B cell (primary cell): ENCODE measurements around the gene MICU2. TPM values are rescaled to one million over a fixed set of nuclear protein-coding genes. Genes with fewer than 3 reads are reported as not detected.
A peak's percentile ranks its signal among the peaks of the same experiment; 100 is the strongest.
"Not testable (repeated sequence)": the region's sequence is repeated elsewhere in the genome, so short reads cannot be mapped to it uniquely, and the experiment has no call there.

Experiments
- ATAC-seq: fragments of 200-7000 bp; cut with Tn5 transposase; one replicate; pipeline ENCODE4 v1.10.0; 2021; ENCODE audit warnings: low read depth, mild to moderate bottlenecking, moderate number of reproducible peaks, moderate library complexity
- CTCF ChIA-PET: fragments of 350-600 bp; sonication (Branson Sonifier 250); formaldehyde crosslinking; loops from one replicate; lab custom pipeline; 2021; ENCODE audit warnings: antibody characterized with exemption, inconsistent platforms; lab: Charles Lee
- POLR2A ChIA-PET: fragments of 350-600 bp; sonication (Branson Sonifier 250); formaldehyde crosslinking; loops from one replicate; lab custom pipeline; 2021; ENCODE audit warnings: antibody characterized with exemption; lab: Charles Lee
- DNase-seq: peaks from one replicate; pipeline ENCODE4 v3.0.0; 2013
- H2AFZ ChIP-seq: 2 replicates; pipeline ENCODE4 v1.6.1; 2012; ENCODE audit warnings: mild to moderate bottlenecking, low read depth, low read length; ENCODE audit not compliant: insufficient read depth, poor library complexity, severe bottlenecking
- H3K27ac ChIP-seq, 2 donors: 1 replicate in 1 of 2; 2 replicates in 1 of 2; pipeline ENCODE4 v1.5.1; 2012 to 2013; ENCODE audit warnings: low read length in 2 of 2, mild to moderate bottlenecking in 2 of 2, moderate library complexity in 1 of 2
- H3K27me3 ChIP-seq, 4 experiments: fragments of 200-600 bp in 1 of 4; sonication (generic) in 1 of 4; replicated peaks in 1 of 4; 1 replicate in 2 of 4; 2 replicates in 2 of 4; pipeline versions ENCODE4 v1.6.1 to v1.7.0; 2013 to 2016; ENCODE audit warnings: low read length in 3 of 4, mild to moderate bottlenecking in 2 of 4, mixed read lengths in 1 of 4, moderate library complexity in 1 of 4; ENCODE audit not compliant: insufficient read depth in 4 of 4, control insufficient read depth in 3 of 4; ENCODE audit errors: control extremely low read depth in 1 of 4
- H3K36me3 ChIP-seq, 2 experiments: replicated peaks in 1 of 2; 1 replicate in 1 of 2; 2 replicates in 1 of 2; pipeline versions ENCODE4 v1.6.1 to v1.7.1; 2013; ENCODE audit warnings: low read length in 1 of 2; ENCODE audit not compliant: insufficient read depth in 2 of 2, control insufficient read depth in 1 of 2; ENCODE audit errors: control extremely low read depth in 1 of 2, extremely low read depth in 1 of 2
- H3K4me1 ChIP-seq, 2 donors: fragments of 200-600 bp in 1 of 2; sonication (generic) in 1 of 2; 1 replicate in 1 of 2; 2 replicates in 1 of 2; pipeline versions ENCODE4 v1.5.1 to v1.6.1; 2013 to 2017; ENCODE audit warnings: low read length in 2 of 2; ENCODE audit not compliant: control insufficient read depth in 2 of 2, insufficient read depth in 2 of 2
- H3K4me2 ChIP-seq: replicated peaks from 2 replicates; pipeline ENCODE3; 2012; ENCODE audit warnings: mild to moderate bottlenecking, low read depth, low read length; ENCODE audit not compliant: poor library complexity, severe bottlenecking
- H3K4me3 ChIP-seq, 5 experiments: fragments of 200-600 bp in 1 of 5; sonication (generic) in 1 of 5; 1 replicate in 3 of 5; 2 replicates in 2 of 5; pipeline versions ENCODE4 v1.5.1 to v1.7.0; 2011 to 2016; ENCODE audit warnings: low read length in 4 of 5, mild to moderate bottlenecking in 4 of 5, low read depth in 2 of 5, control low read depth in 1 of 5, moderate library complexity in 1 of 5; ENCODE audit not compliant: insufficient read depth in 1 of 5; ENCODE audit errors: control extremely low read depth in 1 of 5, extremely low read depth in 1 of 5
- H3K79me2 ChIP-seq: fragments of 200-600 bp; sonication (generic); one replicate; pipeline ENCODE4 v1.6.0; 2016; ENCODE audit warnings: low read length; ENCODE audit not compliant: control insufficient read depth, insufficient read depth
- H3K9ac ChIP-seq: fragments of 200-600 bp; sonication (generic); 2 replicates; pipeline ENCODE4 v1.6.1; 2017; ENCODE audit warnings: mild to moderate bottlenecking, low read length, moderate library complexity
- H3K9me3 ChIP-seq, 3 donors: one replicate each; pipeline versions ENCODE4 v1.6.1 to v1.7.1; 2013; ENCODE audit warnings: low read length in 2 of 3; ENCODE audit not compliant: control insufficient read depth in 2 of 3, insufficient read depth in 1 of 3; ENCODE audit errors: control extremely low read depth in 1 of 3
- H4K20me1 ChIP-seq: 2 replicates; pipeline ENCODE4 v1.6.0; 2012; ENCODE audit warnings: mild to moderate bottlenecking, low read length; ENCODE audit not compliant: insufficient read depth, control insufficient read depth, poor library complexity, severe bottlenecking
- H3K27ac Mint-ChIP-seq: one replicate; pipeline ENCODE4 v1.8.0; 2021; ENCODE audit warnings: mixed read lengths
- H3K27me3 Mint-ChIP-seq: one replicate; pipeline ENCODE4 v1.8.0; 2021; ENCODE audit warnings: mixed read lengths
- H3K4me1 Mint-ChIP-seq: one replicate; pipeline ENCODE4 v1.8.0; 2021; ENCODE audit warnings: mixed read lengths
- H3K4me3 Mint-ChIP-seq: one replicate; pipeline ENCODE4 v1.8.0; 2021; ENCODE audit warnings: mixed read lengths
- H3K9me3 Mint-ChIP-seq: one replicate; pipeline ENCODE4 v1.8.0; 2022; ENCODE audit warnings: mixed read lengths; ENCODE audit not compliant: insufficient read depth
- EZH2 ChIP-seq: IDR thresholded peaks from 2 replicates; pipeline ENCODE4 v1.6.1; 2012; ENCODE audit warnings: borderline replicate concordance, low read depth, mild to moderate bottlenecking, moderate library complexity, low read length; ENCODE audit not compliant: insufficient read depth, poor library complexity, severe bottlenecking
- WGBS: methylation state at CpG from one replicate; pipeline ENCODE4 v1.1.5; 2013; ENCODE audit warnings: missing lambda C conversion rate; ENCODE audit not compliant: insufficient coverage; 5-methylcytosine and 5-hydroxymethylcytosine counted together
- intact Hi-C: fragments of 100-400 bp; cut with micrococcal nuclease; formaldehyde crosslinking; loops from one replicate; pipeline ENCODE4 v1.10.0; 2022
- polyA plus RNA-seq: library from polyadenylated mRNA; depleted of rRNA; stranded (reverse); fragments of >200 nt; gene quantifications from 2 replicates; pipeline ENCODE4 v1.2.3, GENCODE V29; 2012
- total RNA-seq, 2 donors: library from RNA; stranded (reverse); fragments of 120-200 nt in 1 of 2; gene quantifications; 1 replicate in 1 of 2; 2 replicates in 1 of 2; pipeline versions ENCODE4 v1.2.3 to v1.2.4, GENCODE V29; 2013 to 2022
- TF ChIP-seq, protein P1 (sequence below): fragments of 200-600 bp; IDR thresholded peaks from one replicate; pipeline ENCODE4 v1.8.0; 2022; ENCODE audit warnings: antibody characterized with exemption, mild to moderate bottlenecking

The MICU2 gene
- total and polyA plus RNA-seq, 2 donors (not counting 1 experiment from before 2014, with no cell fraction given), result 52.2 to 56.7 TPM

DNA sequence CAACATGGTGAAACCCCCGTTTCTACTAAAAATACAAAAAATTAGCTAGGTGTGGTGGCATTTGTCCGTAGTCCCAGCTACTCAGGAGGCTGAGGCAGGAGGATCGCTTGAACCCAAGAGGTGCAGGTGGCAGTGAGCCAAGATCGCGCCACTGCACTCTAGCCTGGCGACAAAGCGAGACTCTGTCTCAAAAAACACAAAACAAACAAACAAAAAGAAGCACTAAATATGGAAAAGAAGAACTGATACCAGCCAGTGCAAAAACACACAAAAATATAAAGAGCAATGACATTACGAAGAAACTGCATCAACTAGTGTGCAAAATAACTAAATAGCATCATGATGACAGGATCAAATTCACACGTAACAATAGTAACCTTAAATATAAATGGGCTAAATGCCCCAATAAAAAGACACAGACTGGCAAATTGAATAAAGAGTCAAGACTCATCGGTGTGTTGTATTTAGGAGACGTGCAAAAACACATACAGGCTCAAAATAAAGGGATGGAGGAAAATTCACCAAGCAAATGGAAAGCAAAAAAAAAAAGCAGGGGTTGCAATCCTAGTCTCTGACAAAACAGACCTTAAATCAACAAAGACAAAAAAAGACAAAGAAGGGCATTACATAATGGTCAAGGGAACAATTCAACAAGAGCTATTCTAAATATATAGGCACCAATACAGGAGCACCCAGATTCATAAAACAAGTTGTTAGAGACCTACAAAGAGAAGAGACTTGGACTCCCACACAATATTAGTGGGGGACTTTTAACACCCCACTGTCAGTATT is 13.1 kb downstream of the MICU2 start:
- H3K9me3 ChIP-seq, ATAC-seq, H3K27me3 ChIP-seq, H2AFZ ChIP-seq, H3K9me3 Mint-ChIP-seq, POLR2A ChIA-PET, H3K36me3 ChIP-seq, CTCF ChIA-PET, intact Hi-C loops, H3K27me3 Mint-ChIP-seq: not testable (repeated sequence)
- WGBS, result 60% methylated on average over 1 of the region's 11 CpGs
- Mint-ChIP-seq H3K4me3 (peak overlapping the region; percentile 60), H3K27ac (peak overlapping the region; percentile 60), H3K4me1 (peaks cover 84% of the 10 kb centered on the region)
- Histone ChIP-seq H3K9ac (peak overlapping the region; percentile 30), H3K4me1 (peaks cover 30 to 37% of the 10 kb centered on the region in 2 donors), H3K4me3 (peak overlapping the region in 1 of 5 experiments; percentile 15), H3K79me2 (peaks cover 94% of the 10 kb centered on the region), H3K27ac (peak overlapping the region; percentile 47 to 56), H4K20me1 (peaks cover 49% of the 10 kb centered on the region), H3K4me2 (peak overlapping the region; percentile 30)
- peak; percentile 24 for DNase-seq

DNA sequence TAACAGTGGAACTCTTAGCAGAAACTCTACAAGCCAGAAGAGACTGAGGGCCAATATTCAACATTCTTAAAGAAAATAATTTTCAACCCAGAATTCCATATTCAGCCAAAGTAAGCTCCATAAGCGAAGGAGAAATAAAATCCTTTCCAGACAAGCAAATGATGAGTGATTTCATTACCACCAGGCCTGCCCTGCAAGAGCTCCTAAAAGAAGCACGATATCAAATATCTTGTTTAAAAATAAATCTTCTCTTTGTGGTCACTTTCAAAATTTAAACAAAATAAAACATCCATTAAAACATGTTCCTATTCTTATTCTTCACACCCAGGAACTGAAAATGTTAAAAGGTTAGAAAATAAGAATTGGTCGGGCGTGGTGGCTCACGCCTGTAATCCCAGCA is 13.7 kb downstream of the MICU2 start:
- H3K27ac Mint-ChIP-seq, result peak overlapping the region; percentile 60
- peak overlapping the region; percentile 60 for H3K4me3 Mint-ChIP-seq
- H3K4me3 ChIP-seq, result peak overlapping the region in 1 of 5 experiments; percentile 15
- H3K4me1 ChIP-seq, result peaks cover 24 to 31% of the 10 kb centered on the region in 2 donors
- CTCF ChIA-PET, result no interaction called here
- H3K9me3 Mint-ChIP-seq, result peaks cover 4% of the 10 kb centered on the region
- H3K4me2 ChIP-seq, result peak overlapping the region; percentile 30
- no peaks in the 10 kb centered on the region for H3K27me3 Mint-ChIP-seq
- DNase-seq (no peak), ATAC-seq (no peak)
- POLR2A ChIA-PET, result no interaction called here
- H3K9me3 ChIP-seq, result peaks cover 0 to 4% (median 0%) of the 10 kb centered on the region in 3 donors
- peak overlapping the region; percentile 30 for H3K9ac ChIP-seq
- H3K36me3 ChIP-seq, result no peaks in the 10 kb centered on the region
- H3K27ac ChIP-seq, result peak overlapping the region; percentile 47 to 56
- peaks cover 94% of the 10 kb centered on the region for H3K79me2 ChIP-seq
- intact Hi-C loops, result no loop called here
- WGBS, result 100% methylated on average over 1 of the region's 5 CpGs
- no peak for TF ChIP-seq EZH2
- TF ChIP-seq, protein P1, sequence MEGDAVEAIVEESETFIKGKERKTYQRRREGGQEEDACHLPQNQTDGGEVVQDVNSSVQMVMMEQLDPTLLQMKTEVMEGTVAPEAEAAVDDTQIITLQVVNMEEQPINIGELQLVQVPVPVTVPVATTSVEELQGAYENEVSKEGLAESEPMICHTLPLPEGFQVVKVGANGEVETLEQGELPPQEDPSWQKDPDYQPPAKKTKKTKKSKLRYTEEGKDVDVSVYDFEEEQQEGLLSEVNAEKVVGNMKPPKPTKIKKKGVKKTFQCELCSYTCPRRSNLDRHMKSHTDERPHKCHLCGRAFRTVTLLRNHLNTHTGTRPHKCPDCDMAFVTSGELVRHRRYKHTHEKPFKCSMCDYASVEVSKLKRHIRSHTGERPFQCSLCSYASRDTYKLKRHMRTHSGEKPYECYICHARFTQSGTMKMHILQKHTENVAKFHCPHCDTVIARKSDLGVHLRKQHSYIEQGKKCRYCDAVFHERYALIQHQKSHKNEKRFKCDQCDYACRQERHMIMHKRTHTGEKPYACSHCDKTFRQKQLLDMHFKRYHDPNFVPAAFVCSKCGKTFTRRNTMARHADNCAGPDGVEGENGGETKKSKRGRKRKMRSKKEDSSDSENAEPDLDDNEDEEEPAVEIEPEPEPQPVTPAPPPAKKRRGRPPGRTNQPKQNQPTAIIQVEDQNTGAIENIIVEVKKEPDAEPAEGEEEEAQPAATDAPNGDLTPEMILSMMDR, result no peak
- no peak overlapping the region for H2AFZ ChIP-seq
- H3K4me1 Mint-ChIP-seq, result peaks cover 78% of the 10 kb centered on the region
- peaks cover 49% of the 10 kb centered on the region for H4K20me1 ChIP-seq
- H3K27me3 ChIP-seq, result no peaks in the 10 kb centered on the region

DNA sequence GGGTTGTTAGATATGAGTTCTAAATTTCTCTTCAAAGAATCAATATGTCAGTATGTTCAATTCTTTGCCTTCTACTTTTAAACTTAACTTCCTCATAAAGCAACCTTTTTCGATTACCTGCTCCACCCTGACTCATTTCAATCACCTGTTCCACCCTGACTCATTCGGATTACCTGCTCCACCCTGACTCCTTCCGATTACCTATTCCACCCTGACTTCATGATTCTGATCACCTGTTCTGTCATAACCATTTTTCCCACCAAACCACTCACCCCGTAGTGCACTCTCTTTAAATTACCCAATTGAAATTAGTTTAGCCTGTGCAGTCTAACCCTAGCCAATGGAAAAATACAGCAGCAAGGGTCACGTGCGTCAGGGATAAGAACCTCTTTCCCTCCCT is 14.5 kb downstream of the MICU2 start:
- Histone ChIP-seq H3K4me1 (peaks cover 20 to 25% of the 10 kb centered on the region in 2 donors), H3K79me2 (peaks cover 93% of the 10 kb centered on the region), H4K20me1 (peaks cover 44% of the 10 kb centered on the region)
- H3K27ac Mint-ChIP-seq, H2AFZ ChIP-seq, H3K27me3 Mint-ChIP-seq, POLR2A ChIA-PET, H3K9me3 ChIP-seq, CTCF ChIA-PET, H3K9ac ChIP-seq, H3K4me3 ChIP-seq, H3K4me2 ChIP-seq, H3K4me3 Mint-ChIP-seq, ATAC-seq, H3K27me3 ChIP-seq, intact Hi-C loops, H3K36me3 ChIP-seq, H3K9me3 Mint-ChIP-seq, DNase-seq, H3K27ac ChIP-seq: not testable (repeated sequence)
- H3K4me1 Mint-ChIP-seq, result peaks cover 72% of the 10 kb centered on the region
- 88% methylated on average over 6 of the region's 6 CpGs for whole genome bisulfite sequencing
